Measurements from ENCODE around the gene DGKB.
A peak's percentile ranks its signal among the peaks of the same experiment; 100 is the strongest.
"Not testable (repeated sequence)": the region's sequence is repeated elsewhere in the genome, so short reads cannot be mapped to it uniquely, and the experiment has no call there.

Gene DGKB

GRCh38 chr7:14478834-14479510 is 423.6 kb downstream of the DGKB start:
- DNase-seq (ENCODE audit: low read depth in 2 of 3, low spot score in 2 of 3), result no peak

- DNase-seq (ENCODE audit: low read depth in 2 of 3, low spot score in 2 of 3), result not testable (repeated sequence)
Observed at GRCh38 chr7:14461716-14462115, 440.8 kb downstream of the DGKB start.

GRCh38 chr7:14458846-14459245 is 443.7 kb downstream of the DGKB start:
- not testable (repeated sequence) for DNase-seq (ENCODE audit: low read depth in 2 of 3, low spot score in 2 of 3)

- DNase-seq (ENCODE audit: low read depth in 2 of 3, low spot score in 2 of 3), result peak in 1 of 3 experiments; percentile 10
Observed at GRCh38 chr7:14457568-14458453, 444.7 kb downstream of the DGKB start.

GRCh38 chr7:14449291-14449690 is 453.3 kb downstream of the DGKB start:
- no peak for DNase-seq (ENCODE audit: low read depth in 2 of 3, low spot score in 2 of 3)

GRCh38 chr7:14446829-14447228 is 455.7 kb downstream of the DGKB start:
- no peak for DNase-seq (ENCODE audit: low read depth in 2 of 3, low spot score in 2 of 3)

- DNase-seq (ENCODE audit: low read depth in 2 of 3, low spot score in 2 of 3), result no peak
Observed at GRCh38 chr7:14446219-14446618, 456.3 kb downstream of the DGKB start.

GRCh38 chr7:14438366-14438765 is 464.2 kb downstream of the DGKB start:
- DNase-seq (ENCODE audit: low read depth in 2 of 3, low spot score in 2 of 3), result no peak

- DNase-seq (ENCODE audit: low read depth in 2 of 3, low spot score in 2 of 3), result no peak
Observed at GRCh38 chr7:14436878-14437277, 465.7 kb downstream of the DGKB start.

- DNase-seq (ENCODE audit: low read depth in 2 of 3, low spot score in 2 of 3), result no peak
Observed at GRCh38 chr7:14432924-14433323, 469.6 kb downstream of the DGKB start.

- DNase-seq (ENCODE audit: low read depth in 2 of 3, low spot score in 2 of 3), result no peak
Observed at GRCh38 chr7:14430926-14431325, 471.6 kb downstream of the DGKB start.

GRCh38 chr7:14425559-14425958 is 477.0 kb downstream of the DGKB start:
- DNase-seq (ENCODE audit: low read depth in 2 of 3, low spot score in 2 of 3), result no peak

GRCh38 chr7:14424675-14425074 is 477.9 kb downstream of the DGKB start:
- DNase-seq (ENCODE audit: low read depth in 2 of 3, low spot score in 2 of 3), result no peak

GRCh38 chr7:14420768-14421167 is 481.8 kb downstream of the DGKB start:
- no peak for DNase-seq (ENCODE audit: low read depth in 2 of 3, low spot score in 2 of 3)

GRCh38 chr7:14419531-14419930 is 483.0 kb downstream of the DGKB start:
- DNase-seq (ENCODE audit: low read depth in 2 of 3, low spot score in 2 of 3), result no peak

- no peak for DNase-seq (ENCODE audit: low read depth in 2 of 3, low spot score in 2 of 3)
Observed at GRCh38 chr7:14418633-14419032, 483.9 kb downstream of the DGKB start.

GRCh38 chr7:14414274-14414986 is 488.1 kb downstream of the DGKB start:
- no peak for DNase-seq (ENCODE audit: low read depth in 2 of 3, low spot score in 2 of 3)

GRCh38 chr7:14407246-14408015 is 495.1 kb downstream of the DGKB start:
- DNase-seq (ENCODE audit: low read depth in 2 of 3, low spot score in 2 of 3), result no peak

GRCh38 chr7:14403587-14403986 is 499.0 kb downstream of the DGKB start:
- no peak for DNase-seq (ENCODE audit: low read depth in 2 of 3, low spot score in 2 of 3)

- DNase-seq (ENCODE audit: low read depth in 2 of 3, low spot score in 2 of 3), result no peak
Observed at GRCh38 chr7:14400271-14400670, 502.3 kb downstream of the DGKB start.

GRCh38 chr7:14398526-14398925 is 504.0 kb downstream of the DGKB start:
- DNase-seq (ENCODE audit: low read depth in 2 of 3, low spot score in 2 of 3), result no peak
